ENCODE results near the gene PAX6.
"Not testable (repeated sequence)": the region's sequence is repeated elsewhere in the genome, so short reads cannot be mapped to it uniquely, and the experiment has no call there.

The PAX6 gene

DNA sequence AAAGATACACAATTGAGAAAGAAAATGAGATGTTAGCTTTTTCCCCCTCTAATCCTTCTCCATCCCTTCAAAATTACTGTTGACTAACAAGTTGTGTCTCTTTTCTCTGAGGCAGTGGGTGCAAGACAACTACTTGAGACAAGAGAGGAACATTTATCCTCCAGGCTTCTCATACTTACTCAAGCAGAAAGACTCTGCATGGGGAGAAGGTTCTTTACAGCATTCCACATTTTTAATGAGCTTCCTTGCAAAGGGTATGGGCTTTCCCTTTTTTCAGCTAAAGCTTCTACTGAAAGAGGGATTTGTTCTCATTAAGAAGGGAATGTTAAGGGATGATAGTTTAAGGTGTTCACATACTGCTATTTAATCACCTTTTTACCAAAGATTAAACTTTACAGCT is 47.8 kb downstream of the PAX6 start:
- no peak for DNase-seq

DNA sequence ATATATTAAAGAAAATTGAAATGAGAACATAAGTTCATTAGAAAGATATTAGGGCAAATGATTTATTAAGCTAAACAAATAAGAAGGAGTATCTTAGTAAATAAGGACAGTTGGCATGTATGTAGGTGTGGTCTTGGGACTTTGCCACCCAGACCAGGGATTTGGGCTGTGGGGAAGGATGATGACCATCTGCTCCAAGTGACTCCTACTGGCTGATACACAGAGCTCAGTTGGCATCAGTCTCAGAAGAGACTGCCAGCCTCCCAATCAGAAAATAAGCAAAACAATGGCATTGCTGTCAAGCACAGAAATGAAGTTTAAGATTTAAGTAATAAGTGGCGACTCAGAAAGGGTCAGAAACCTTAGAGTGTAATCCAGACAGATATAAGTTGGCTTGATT is 49.5 kb downstream of the PAX6 start:
- DNase-seq, result no peak

- no peak for DNase-seq
These were observed 53.8 kb downstream of the PAX6 start for GRCh38 chr11:31757260-31757835.

DNA sequence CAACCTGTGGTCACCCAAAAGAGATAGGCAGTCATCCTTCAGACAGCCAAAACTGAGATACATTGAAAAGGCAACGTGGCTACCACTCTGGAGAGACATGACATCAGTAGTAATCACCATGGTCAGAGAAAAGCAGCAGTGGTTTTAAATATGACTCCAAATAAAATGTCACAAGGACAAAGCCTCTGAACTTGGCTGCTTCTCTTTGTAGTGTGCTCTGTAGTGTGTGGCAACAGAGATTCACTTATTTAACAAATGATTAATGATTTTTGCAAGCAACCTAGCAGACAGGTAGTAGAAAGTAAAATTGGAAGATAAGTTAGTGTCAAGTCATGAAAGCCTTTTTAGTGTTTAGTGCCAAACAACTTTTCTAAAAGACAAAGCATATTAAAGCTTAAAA is 63.5 kb downstream of the PAX6 start:
- DNase-seq, result no peak

DNA sequence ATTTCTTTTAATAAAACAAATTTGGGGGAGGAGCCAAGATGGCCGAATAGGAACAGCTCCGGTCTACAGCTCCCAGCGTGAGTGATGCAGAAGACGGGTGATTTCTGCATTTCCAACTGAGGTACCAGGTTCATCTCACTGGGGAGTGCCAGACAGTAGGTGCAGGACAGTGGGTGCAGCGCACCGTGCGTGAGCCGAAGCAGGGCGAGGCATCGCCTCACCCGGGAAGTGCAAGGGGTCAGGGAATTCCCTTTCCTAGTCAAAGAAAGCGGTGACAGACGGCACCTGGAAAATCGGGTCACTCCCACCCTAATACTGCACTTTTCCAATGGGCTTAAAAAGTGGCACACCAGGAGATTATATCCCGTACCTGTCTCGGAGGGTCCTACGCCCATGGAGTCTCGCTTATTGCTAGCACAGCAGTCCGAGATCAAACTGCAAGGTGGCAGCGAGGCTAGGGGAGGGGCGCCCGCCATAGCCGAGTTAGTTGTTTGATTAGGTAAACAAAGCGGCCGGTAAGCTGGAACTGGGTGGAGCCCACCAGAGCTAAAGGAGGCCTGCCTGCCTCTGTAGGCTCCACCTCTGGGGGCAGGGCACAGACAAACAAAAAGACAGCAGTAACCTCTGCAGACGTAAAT is 70.3 kb downstream of the PAX6 start:
- not testable (repeated sequence) for DNase-seq

- DNase-seq, result no peak
These were observed 71.0 kb downstream of the PAX6 start for GRCh38 chr11:31740131-31740530.

Measured in activated CD4-positive, alpha-beta T cell treated with anti-CD3 and anti-CD28 coated beads for 48 hours (primary cell).